H1 (cell line): Measurements from ENCODE around the gene PACSIN1. TPM values are rescaled to one million over a fixed set of nuclear protein-coding genes. Genes with fewer than 3 reads are reported as not detected.

ENCODE experiments used
- CHD1 ChIP-seq: IDR thresholded peaks from 2 replicates; pipeline ENCODE4 v1.6.1; 2012; ENCODE audit warnings: low read depth, low read length, improper control_type of control experiment
- CHD2 ChIP-seq: IDR thresholded peaks from 2 replicates; pipeline ENCODE4 v1.6.1; 2012; ENCODE audit warnings: low read length, improper control_type of control experiment
- EGR1 ChIP-seq: IDR thresholded peaks from 2 replicates; pipeline ENCODE4 v1.6.1; 2011; ENCODE audit warnings: low read depth, low read length, borderline replicate concordance
- EZH2 ChIP-seq: fragments of 200-600 bp; sonication (generic); IDR thresholded peaks from 2 replicates; pipeline ENCODE4 v1.7.1; 2012; ENCODE audit warnings: low read depth, mild to moderate bottlenecking, moderate library complexity, low read length, inconsistent platforms; ENCODE audit not compliant: severe bottlenecking
- FOSL1 ChIP-seq: IDR thresholded peaks from 2 replicates; pipeline ENCODE4 v1.6.1; 2011; ENCODE audit warnings: mild to moderate bottlenecking, low read depth, low read length, moderate library complexity; ENCODE audit not compliant: insufficient read depth
- HDAC2 ChIP-seq, 2 experiments: fragments of 300-600 bp in 1 of 2; sonication (generic) in 1 of 2; IDR thresholded peaks; 2 replicates each; pipeline ENCODE4 v1.6.1; 2011 to 2012; ENCODE audit warnings: low read depth in 2 of 2, low read length in 2 of 2, mild to moderate bottlenecking in 2 of 2, moderate library complexity in 2 of 2, borderline replicate concordance in 1 of 2, inconsistent platforms in 1 of 2
- JUN ChIP-seq: IDR thresholded peaks from 2 replicates; pipeline ENCODE4 v1.6.1; 2011; ENCODE audit warnings: low read depth, mild to moderate bottlenecking, improper control_type of control experiment, low read length
- KDM5A ChIP-seq: fragments of 200-600 bp; IDR thresholded peaks from 2 replicates; pipeline ENCODE4 v1.7.1; 2012; ENCODE audit warnings: mild to moderate bottlenecking, low read length, inconsistent platforms, mixed read lengths
- POLR2A ChIP-seq, 2 experiments: IDR thresholded peaks; 1 replicate in 1 of 2; 2 replicates in 1 of 2; pipeline ENCODE4 v1.6.1; 2011; ENCODE audit warnings: low read depth in 2 of 2, low read length in 2 of 2, mild to moderate bottlenecking in 2 of 2; ENCODE audit errors: control extremely low read depth in 1 of 2
- POU5F1 ChIP-seq: IDR thresholded peaks from 2 replicates; pipeline ENCODE4 v1.6.1; 2011; ENCODE audit warnings: low read depth, mild to moderate bottlenecking, low read length, moderate library complexity
- RNF2 ChIP-seq: fragments of 200-900, 300-1000 bp; sonication (generic); IDR thresholded peaks from 2 replicates; pipeline ENCODE4 v1.7.1; 2016; ENCODE audit warnings: borderline replicate concordance, low read depth, mild to moderate bottlenecking, antibody characterized with exemption, low read length; ENCODE audit not compliant: poor library complexity, severe bottlenecking; ENCODE audit errors: missing control alignments
- SAP30 ChIP-seq: fragments of 300-600 bp; sonication (generic); IDR thresholded peaks from 2 replicates; pipeline ENCODE4 v1.7.1; 2012; ENCODE audit warnings: low read length, moderate library complexity, mild to moderate bottlenecking, inconsistent platforms; ENCODE audit not compliant: insufficient read depth, insufficient replicate concordance
- TAF7 ChIP-seq: optimal IDR thresholded peaks from 2 replicates; pipeline ENCODE3; 2011; ENCODE audit warnings: low read depth, mild to moderate bottlenecking, inconsistent platforms, low read length, moderate library complexity, borderline replicate concordance
- TBP ChIP-seq: IDR thresholded peaks from 2 replicates; pipeline ENCODE4 v1.6.1; 2011; ENCODE audit warnings: low read depth, low read length, improper control_type of control experiment
- YY1 ChIP-seq: IDR thresholded peaks from 2 replicates; pipeline ENCODE4 v1.6.1; 2011; ENCODE audit warnings: low read depth, mild to moderate bottlenecking, low read length
- polyA plus RNA-seq, 7 experiments: library from polyadenylated mRNA; depleted of rRNA in 3 of 7; stranded (reverse) in 5 of 7; unstranded in 2 of 7; fragments of >200 nt in 5 of 7; fragments of 200-250 nt in 2 of 7; gene quantifications; 1 replicate in 5 of 7; 2 replicates in 1 of 7; 4 replicates in 1 of 7; pipeline versions ENCODE4 v1.2.1 to v1.2.3, GENCODE V29; 2011 to 2013; ENCODE audit warnings: missing spikeins in 2 of 7, mixed read lengths in 2 of 7
- total RNA-seq: library from RNA; stranded (reverse); fragmentation: NEBNext Ultra II Directional; extraction: Animal tissue kit (Norgen Biotek cat#: 25700); gene quantifications from 2 replicates; pipeline ENCODE4 v1.2.1, GENCODE V29; 2021
- TF ChIP-seq, protein P1 (sequence below), 3 experiments: IDR thresholded peaks; 1 replicate in 2 of 3; 2 replicates in 1 of 3; pipeline versions ENCODE4 v1.5.1 to v1.6.1; 2011; ENCODE audit warnings: low read length in 3 of 3, mild to moderate bottlenecking in 3 of 3, inconsistent platforms in 2 of 3, low read depth in 1 of 3, moderate library complexity in 1 of 3; ENCODE audit not compliant: insufficient read depth in 1 of 3; ENCODE audit errors: control extremely low read depth in 1 of 3
- TF ChIP-seq, protein P2 (sequence below): IDR thresholded peaks from 2 replicates; pipeline ENCODE4 v1.6.1; 2012; ENCODE audit warnings: inconsistent platforms
- TF ChIP-seq, protein P3 (sequence below): IDR thresholded peaks from 2 replicates; pipeline ENCODE4 v1.6.1; 2012; ENCODE audit warnings: low read length, inconsistent platforms

PACSIN1 gene
- total and polyA plus RNA-seq, 2 of the 8 experiments (the other 6 are each of a cell fraction or from before 2014, with no cell fraction given): 5.9 to 11.1 TPM

DNA sequence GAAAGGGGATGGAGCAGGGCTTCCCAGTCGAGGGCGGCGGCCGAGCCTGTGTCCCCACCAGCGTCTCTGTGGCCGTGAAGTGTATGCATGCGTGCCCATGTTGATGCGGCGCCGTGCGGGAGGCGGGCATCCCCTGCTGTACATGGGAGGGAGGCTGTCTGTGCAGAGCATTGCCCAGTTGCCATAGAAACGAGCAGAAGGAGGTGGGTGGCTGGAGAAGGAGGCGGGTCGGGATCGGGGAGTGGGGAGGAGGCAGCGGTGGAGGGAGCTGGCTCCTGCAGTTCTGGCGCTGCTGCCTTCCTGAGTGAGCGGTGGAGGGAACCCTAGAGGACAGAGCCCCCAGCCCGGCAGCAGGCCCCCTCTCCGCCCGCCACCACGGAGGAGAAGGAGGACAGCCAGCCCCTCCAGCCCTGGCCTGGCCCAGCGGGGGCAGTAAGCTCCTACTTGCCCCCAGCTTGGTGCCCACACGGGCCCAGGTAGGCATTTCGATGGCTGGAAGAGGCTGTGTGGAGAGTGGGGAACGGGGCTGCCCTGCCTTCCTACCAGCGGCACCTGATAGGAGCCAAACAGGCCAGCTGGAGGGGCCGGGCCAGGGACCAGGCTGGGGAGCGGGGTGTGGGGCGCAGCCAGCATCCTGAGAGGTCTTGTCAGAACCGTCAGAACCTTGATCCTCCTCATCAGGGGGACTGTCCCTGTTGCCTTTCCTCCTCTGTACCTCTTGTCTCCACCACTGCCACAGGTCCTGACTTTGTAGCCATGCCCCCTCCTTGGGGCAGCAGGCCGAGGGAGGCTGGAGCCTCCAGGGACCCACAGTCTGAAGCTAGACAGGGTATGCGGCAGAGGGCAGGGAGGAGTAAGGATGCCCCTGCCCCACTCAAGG, 49.0 kb downstream of the PACSIN1 start (continued):
- TF ChIP-seq TBP: no peak
- TF ChIP-seq CHD1: no peak
- TF ChIP-seq, protein P1, sequence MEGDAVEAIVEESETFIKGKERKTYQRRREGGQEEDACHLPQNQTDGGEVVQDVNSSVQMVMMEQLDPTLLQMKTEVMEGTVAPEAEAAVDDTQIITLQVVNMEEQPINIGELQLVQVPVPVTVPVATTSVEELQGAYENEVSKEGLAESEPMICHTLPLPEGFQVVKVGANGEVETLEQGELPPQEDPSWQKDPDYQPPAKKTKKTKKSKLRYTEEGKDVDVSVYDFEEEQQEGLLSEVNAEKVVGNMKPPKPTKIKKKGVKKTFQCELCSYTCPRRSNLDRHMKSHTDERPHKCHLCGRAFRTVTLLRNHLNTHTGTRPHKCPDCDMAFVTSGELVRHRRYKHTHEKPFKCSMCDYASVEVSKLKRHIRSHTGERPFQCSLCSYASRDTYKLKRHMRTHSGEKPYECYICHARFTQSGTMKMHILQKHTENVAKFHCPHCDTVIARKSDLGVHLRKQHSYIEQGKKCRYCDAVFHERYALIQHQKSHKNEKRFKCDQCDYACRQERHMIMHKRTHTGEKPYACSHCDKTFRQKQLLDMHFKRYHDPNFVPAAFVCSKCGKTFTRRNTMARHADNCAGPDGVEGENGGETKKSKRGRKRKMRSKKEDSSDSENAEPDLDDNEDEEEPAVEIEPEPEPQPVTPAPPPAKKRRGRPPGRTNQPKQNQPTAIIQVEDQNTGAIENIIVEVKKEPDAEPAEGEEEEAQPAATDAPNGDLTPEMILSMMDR (IDR thresholded peaks at IDR 0.05; ENCODE audit: control extremely low read depth in 1 of 3, insufficient read depth in 1 of 3, low read depth in 1 of 3, low read length in 3 of 3): no peak
- no peak for TF ChIP-seq SAP30
- TF ChIP-seq EGR1: no peak
- no peak for TF ChIP-seq KDM5A
- no peak for TF ChIP-seq CHD2
- TF ChIP-seq TAF7: no peak
- no peak for TF ChIP-seq JUN
- TF ChIP-seq RNF2: no peak
- TF ChIP-seq POLR2A (IDR thresholded peaks at IDR 0.05; ENCODE audit: control extremely low read depth in 1 of 2, low read depth in 2 of 2, low read length in 2 of 2): no peak
- peak; percentile 1 for TF ChIP-seq EZH2
- TF ChIP-seq HDAC2 (IDR thresholded peaks at IDR 0.05; ENCODE audit: borderline replicate concordance in 1 of 2, low read depth in 2 of 2, low read length in 2 of 2): no peak
- no peak for TF ChIP-seq POU5F1
- TF ChIP-seq, protein P2, sequence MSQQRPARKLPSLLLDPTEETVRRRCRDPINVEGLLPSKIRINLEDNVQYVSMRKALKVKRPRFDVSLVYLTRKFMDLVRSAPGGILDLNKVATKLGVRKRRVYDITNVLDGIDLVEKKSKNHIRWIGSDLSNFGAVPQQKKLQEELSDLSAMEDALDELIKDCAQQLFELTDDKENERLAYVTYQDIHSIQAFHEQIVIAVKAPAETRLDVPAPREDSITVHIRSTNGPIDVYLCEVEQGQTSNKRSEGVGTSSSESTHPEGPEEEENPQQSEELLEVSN: no peak
- TF ChIP-seq, protein P3, sequence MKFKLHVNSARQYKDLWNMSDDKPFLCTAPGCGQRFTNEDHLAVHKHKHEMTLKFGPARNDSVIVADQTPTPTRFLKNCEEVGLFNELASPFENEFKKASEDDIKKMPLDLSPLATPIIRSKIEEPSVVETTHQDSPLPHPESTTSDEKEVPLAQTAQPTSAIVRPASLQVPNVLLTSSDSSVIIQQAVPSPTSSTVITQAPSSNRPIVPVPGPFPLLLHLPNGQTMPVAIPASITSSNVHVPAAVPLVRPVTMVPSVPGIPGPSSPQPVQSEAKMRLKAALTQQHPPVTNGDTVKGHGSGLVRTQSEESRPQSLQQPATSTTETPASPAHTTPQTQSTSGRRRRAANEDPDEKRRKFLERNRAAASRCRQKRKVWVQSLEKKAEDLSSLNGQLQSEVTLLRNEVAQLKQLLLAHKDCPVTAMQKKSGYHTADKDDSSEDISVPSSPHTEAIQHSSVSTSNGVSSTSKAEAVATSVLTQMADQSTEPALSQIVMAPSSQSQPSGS: no peak
- TF ChIP-seq YY1: no peak
- no peak for TF ChIP-seq FOSL1
